DOHH2 (cell line): Measurements from ENCODE around the gene PTPRK.

ENCODE experiments used
- H3F3A ChIP-seq: fragments of 200-600 bp; sonication (generic), shearing (Covaris generic); 2 replicates; pipeline ENCODE4 v1.6.0; 2016; ENCODE audit warnings: antibody characterized with exemption, mild to moderate bottlenecking; ENCODE audit not compliant: control insufficient read depth, insufficient read depth
- H3K27ac ChIP-seq: fragments of 200-600 bp; sonication (generic); 2 replicates; pipeline ENCODE4 v1.5.1; 2014; ENCODE audit warnings: low read depth, mild to moderate bottlenecking, low read length, moderate library complexity
- H3K27me3 ChIP-seq: fragments of 200-600 bp; sonication (generic); 2 replicates; pipeline ENCODE4 v1.6.1; 2014; ENCODE audit warnings: mild to moderate bottlenecking, low read length, mixed read lengths; ENCODE audit not compliant: control insufficient read depth
- H3K36me3 ChIP-seq: fragments of 200-600 bp; sonication (generic); 2 replicates; pipeline ENCODE4 v1.6.1; 2014; ENCODE audit warnings: mild to moderate bottlenecking, low read length, moderate library complexity, mixed read lengths; ENCODE audit not compliant: control insufficient read depth
- H3K4me1 ChIP-seq: fragments of 200-600 bp; sonication (generic); 2 replicates; pipeline ENCODE4 v1.6.1; 2014; ENCODE audit warnings: mild to moderate bottlenecking, low read length, mixed read lengths; ENCODE audit not compliant: control insufficient read depth
- H3K4me2 ChIP-seq: fragments of 200-600 bp; sonication (generic); 2 replicates; pipeline ENCODE4 v1.6.0; 2014; ENCODE audit warnings: mild to moderate bottlenecking, low read length, moderate library complexity
- H3K4me3 ChIP-seq: fragments of 200-600 bp; sonication (generic); 2 replicates; pipeline ENCODE4 v1.5.1; 2014; ENCODE audit warnings: mild to moderate bottlenecking, low read length, mixed read lengths
- H3K79me2 ChIP-seq: fragments of 200-600 bp; sonication (generic); 2 replicates; pipeline ENCODE4 v1.6.1; 2014; ENCODE audit warnings: mild to moderate bottlenecking, low read length, mixed read lengths; ENCODE audit not compliant: control insufficient read depth
- H3K9me2 ChIP-seq: fragments of 200-600 bp; sonication (generic); replicated peaks from 2 replicates; pipeline ENCODE4 v1.6.1; 2014; ENCODE audit warnings: mild to moderate bottlenecking, low read length, mixed read lengths; ENCODE audit not compliant: control insufficient read depth
- H3K9me3 ChIP-seq: fragments of 200-600 bp; sonication (generic); 2 replicates; pipeline ENCODE4 v1.6.1; 2014; ENCODE audit warnings: antibody characterized with exemption, low read length, mixed read lengths; ENCODE audit not compliant: control insufficient read depth, insufficient read depth
- H4K20me1 ChIP-seq: fragments of 200-600 bp; sonication (generic); 2 replicates; pipeline ENCODE4 v1.6.0; 2014; ENCODE audit warnings: low read depth, mild to moderate bottlenecking, antibody characterized with exemption, low read length, moderate library complexity; ENCODE audit not compliant: control insufficient read depth, insufficient read depth
- CTCF ChIP-seq: fragments of 200-600 bp; sonication (generic); IDR thresholded peaks from one replicate; pipeline ENCODE4 v1.5.1; 2014; ENCODE audit warnings: antibody characterized with exemption, mild to moderate bottlenecking, low read depth, low read length; ENCODE audit not compliant: poor library complexity, severe bottlenecking
- EZH2phosphoT487 ChIP-seq: fragments of 200-600 bp; sonication (generic); IDR thresholded peaks from 2 replicates; pipeline ENCODE4 v1.6.1; 2017; ENCODE audit warnings: borderline replicate concordance, mild to moderate bottlenecking, antibody characterized with exemption, low read length, moderate library complexity, mixed read lengths

Gene PTPRK

GRCh38 chr6:128168244-128168643 is 352.2 kb downstream of the PTPRK start:
- TF ChIP-seq CTCF (no peak), EZH2phosphoT487 (no peak)
- Histone ChIP-seq H3K79me2 (no peaks in the 10 kb centered on the region), H3K9me2 (no peaks in the 10 kb centered on the region), H3F3A (no peaks in the 10 kb centered on the region), H3K27me3 (no peaks in the 10 kb centered on the region), H3K9me3 (no peaks in the 10 kb centered on the region), H3K4me3 (no peak overlapping the region), H3K27ac (no peak overlapping the region), H4K20me1 (no peaks in the 10 kb centered on the region), H3K36me3 (no peaks in the 10 kb centered on the region), H3K4me1 (no peaks in the 10 kb centered on the region), H3K4me2 (no peak overlapping the region)

- Histone ChIP-seq H3K9me3 (no peaks in the 10 kb centered on the region), H3K4me1 (no peaks in the 10 kb centered on the region), H3F3A (no peaks in the 10 kb centered on the region), H3K4me3 (no peak overlapping the region), H3K4me2 (no peak overlapping the region), H3K27me3 (no peaks in the 10 kb centered on the region), H3K27ac (no peak overlapping the region), H3K36me3 (no peaks in the 10 kb centered on the region), H3K79me2 (no peaks in the 10 kb centered on the region), H3K9me2 (no peaks in the 10 kb centered on the region), H4K20me1 (no peaks in the 10 kb centered on the region)
- no peak for TF ChIP-seq CTCF
- TF ChIP-seq EZH2phosphoT487, result no peak
Measured at GRCh38 chr6:128167552-128167951, 352.8 kb downstream of the PTPRK start.

- no peaks in the 10 kb centered on the region for H3K9me3 ChIP-seq
- no peaks in the 10 kb centered on the region for H3K27me3 ChIP-seq
- H3K79me2 ChIP-seq, result no peaks in the 10 kb centered on the region
- no peaks in the 10 kb centered on the region for H3K4me1 ChIP-seq
- no peaks in the 10 kb centered on the region for H4K20me1 ChIP-seq
- TF ChIP-seq CTCF, result no peak
- TF ChIP-seq EZH2phosphoT487, result no peak
- H3K27ac ChIP-seq, result no peak overlapping the region
- no peak overlapping the region for H3K4me2 ChIP-seq
- no peak overlapping the region for H3K4me3 ChIP-seq
- no peaks in the 10 kb centered on the region for H3K36me3 ChIP-seq
- no peaks in the 10 kb centered on the region for H3K9me2 ChIP-seq
- no peaks in the 10 kb centered on the region for H3F3A ChIP-seq
Measured at GRCh38 chr6:128164254-128164653, 356.1 kb downstream of the PTPRK start.

- TF ChIP-seq EZH2phosphoT487 (no peak), CTCF (no peak)
- H3K27ac ChIP-seq, result no peak overlapping the region
- H3K9me3 ChIP-seq, result no peaks in the 10 kb centered on the region
- no peaks in the 10 kb centered on the region for H3K9me2 ChIP-seq
- H3K79me2 ChIP-seq, result no peaks in the 10 kb centered on the region
- H3K4me3 ChIP-seq, result no peak overlapping the region
- no peaks in the 10 kb centered on the region for H3K4me1 ChIP-seq
- H3K4me2 ChIP-seq, result no peak overlapping the region
- H3F3A ChIP-seq, result no peaks in the 10 kb centered on the region
- H3K36me3 ChIP-seq, result no peaks in the 10 kb centered on the region
- no peaks in the 10 kb centered on the region for H4K20me1 ChIP-seq
- H3K27me3 ChIP-seq, result no peaks in the 10 kb centered on the region
Measured at GRCh38 chr6:128162423-128162822, 358.0 kb downstream of the PTPRK start.
